Amniotic epithelial cell (primary cell): Measurements from ENCODE around the gene CITED2.
A peak's percentile ranks its signal among the peaks of the same experiment; 100 is the strongest.

Source experiments
- DNase-seq: peaks from one replicate; pipeline ENCODE4 v3.0.0-alpha.2; 2010; ENCODE audit warnings: low read depth

The CITED2 gene

GRCh38 chr6:139381216-139381865 is 6.9 kb upstream of the CITED2 start:
- DNase-seq: no peak

GRCh38 chr6:139380611-139381010 is 6.2 kb upstream of the CITED2 start:
- DNase-seq: no peak

- no peak for DNase-seq
These were observed 5.7 kb upstream of the CITED2 start for GRCh38 chr6:139380168-139380567.

- DNase-seq: peak; percentile 70
These were observed 4.5 kb upstream of the CITED2 start for GRCh38 chr6:139378882-139379341.

- DNase-seq: no peak
These were observed 3.8 kb upstream of the CITED2 start for GRCh38 chr6:139378226-139378625.

GRCh38 chr6:139376604-139377218 is 2.3 kb upstream of the CITED2 start:
- DNase-seq: peak; percentile 89

GRCh38 chr6:139376017-139376330 is 1.5 kb upstream of the CITED2 start:
- peak; percentile 49 for DNase-seq

- DNase-seq: peak; percentile 98
These were observed 973 bp upstream of the CITED2 start for GRCh38 chr6:139375226-139376016.

- DNase-seq: peak; percentile 76
These were observed 506 bp downstream of the CITED2 start for GRCh38 chr6:139373928-139374356.

- DNase-seq: peak; percentile 43
These were observed 1.1 kb downstream of the CITED2 start for GRCh38 chr6:139373154-139373927.

GRCh38 chr6:139372326-139373153 is 1.9 kb downstream of the CITED2 start:
- peak; percentile 29 for DNase-seq

- DNase-seq: peak; percentile 30
These were observed 2.8 kb downstream of the CITED2 start for GRCh38 chr6:139371421-139372203.

GRCh38 chr6:139370999-139371345 is 3.5 kb downstream of the CITED2 start:
- no peak for DNase-seq

- no peak for DNase-seq
These were observed 4.0 kb downstream of the CITED2 start for GRCh38 chr6:139370283-139370998.

GRCh38 chr6:139369568-139370282 is 4.7 kb downstream of the CITED2 start:
- DNase-seq: peak; percentile 93

- no peak for DNase-seq
These were observed 5.4 kb downstream of the CITED2 start for GRCh38 chr6:139369068-139369467.

GRCh38 chr6:139368661-139369060 is 5.8 kb downstream of the CITED2 start:
- no peak for DNase-seq

GRCh38 chr6:139367810-139368351 is 6.6 kb downstream of the CITED2 start:
- peak; percentile 32 for DNase-seq

- no peak for DNase-seq
These were observed 9.5 kb downstream of the CITED2 start for GRCh38 chr6:139364982-139365379.
